ENCODE data around the gene ESR1.

ESR1 gene

GRCh38 chr6:151869345-151869744, 61.9 kb downstream of the ESR1 start:
- no peaks in the 10 kb centered on the region for H3K9me2 ChIP-seq (replicated peaks; ENCODE audit: control insufficient read depth, low read length)
- H3K79me2 ChIP-seq (ENCODE audit: control insufficient read depth, low read length) = no peaks in the 10 kb centered on the region
- H3K27me3 ChIP-seq (ENCODE audit: control insufficient read depth, low read length) = no peaks in the 10 kb centered on the region
- H3K27ac ChIP-seq (ENCODE audit: low read depth, low read length) = no peak overlapping the region
- no peak overlapping the region for H3K4me3 ChIP-seq (ENCODE audit: low read length)
- H3K36me3 ChIP-seq (ENCODE audit: control insufficient read depth, low read length) = no peaks in the 10 kb centered on the region
- H4K20me1 ChIP-seq (ENCODE audit: control insufficient read depth, insufficient read depth, low read depth, low read length) = no peaks in the 10 kb centered on the region
- H3K4me1 ChIP-seq (ENCODE audit: control insufficient read depth, low read length) = peaks cover 4% of the 10 kb centered on the region
- no peaks in the 10 kb centered on the region for H3K9me3 ChIP-seq (ENCODE audit: control insufficient read depth, insufficient read depth, low read length)
- H3K4me2 ChIP-seq (ENCODE audit: low read length) = no peak overlapping the region
- H3F3A ChIP-seq (ENCODE audit: control insufficient read depth, insufficient read depth) = no peaks in the 10 kb centered on the region
- TF ChIP-seq CTCF (IDR thresholded peaks at IDR 0.05; ENCODE audit: low read depth, low read length, poor library complexity, severe bottlenecking) (no peak), EZH2phosphoT487 (IDR thresholded peaks at IDR 0.05; ENCODE audit: borderline replicate concordance, low read length) (no peak)

DNA sequence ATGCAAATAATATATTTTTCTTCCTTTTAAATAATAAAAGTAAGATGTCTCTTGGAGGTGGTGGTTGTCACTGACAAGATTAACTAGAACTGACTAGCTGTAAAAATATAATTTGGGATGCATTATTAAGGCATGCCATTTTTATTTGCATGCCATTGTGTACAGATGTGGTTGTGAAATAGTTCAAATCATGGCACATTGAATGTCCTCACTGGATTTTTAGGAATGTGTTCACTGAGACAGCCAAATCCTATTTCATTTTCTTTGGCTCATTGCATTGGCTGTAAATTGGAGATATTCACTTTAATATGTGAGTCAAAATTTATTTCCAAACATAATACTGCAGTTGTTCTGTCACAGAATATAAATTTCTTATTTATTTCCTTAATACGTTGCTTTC, 62.3 kb downstream of the ESR1 start:
- H4K20me1 ChIP-seq (ENCODE audit: control insufficient read depth, insufficient read depth, low read depth, low read length) = no peaks in the 10 kb centered on the region
- no peak for TF ChIP-seq CTCF (IDR thresholded peaks at IDR 0.05; ENCODE audit: low read depth, low read length, poor library complexity, severe bottlenecking)
- TF ChIP-seq EZH2phosphoT487 (IDR thresholded peaks at IDR 0.05; ENCODE audit: borderline replicate concordance, low read length) = no peak
- peaks cover 4% of the 10 kb centered on the region for H3K4me1 ChIP-seq (ENCODE audit: control insufficient read depth, low read length)
- H3K36me3 ChIP-seq (ENCODE audit: control insufficient read depth, low read length) = no peaks in the 10 kb centered on the region
- no peak overlapping the region for H3K4me2 ChIP-seq (ENCODE audit: low read length)
- H3F3A ChIP-seq (ENCODE audit: control insufficient read depth, insufficient read depth) = no peaks in the 10 kb centered on the region
- no peak overlapping the region for H3K27ac ChIP-seq (ENCODE audit: low read depth, low read length)
- H3K79me2 ChIP-seq (ENCODE audit: control insufficient read depth, low read length) = no peaks in the 10 kb centered on the region
- no peak overlapping the region for H3K4me3 ChIP-seq (ENCODE audit: low read length)
- no peaks in the 10 kb centered on the region for H3K27me3 ChIP-seq (ENCODE audit: control insufficient read depth, low read length)
- no peaks in the 10 kb centered on the region for H3K9me2 ChIP-seq (replicated peaks; ENCODE audit: control insufficient read depth, low read length)
- no peaks in the 10 kb centered on the region for H3K9me3 ChIP-seq (ENCODE audit: control insufficient read depth, insufficient read depth, low read length)

DNA sequence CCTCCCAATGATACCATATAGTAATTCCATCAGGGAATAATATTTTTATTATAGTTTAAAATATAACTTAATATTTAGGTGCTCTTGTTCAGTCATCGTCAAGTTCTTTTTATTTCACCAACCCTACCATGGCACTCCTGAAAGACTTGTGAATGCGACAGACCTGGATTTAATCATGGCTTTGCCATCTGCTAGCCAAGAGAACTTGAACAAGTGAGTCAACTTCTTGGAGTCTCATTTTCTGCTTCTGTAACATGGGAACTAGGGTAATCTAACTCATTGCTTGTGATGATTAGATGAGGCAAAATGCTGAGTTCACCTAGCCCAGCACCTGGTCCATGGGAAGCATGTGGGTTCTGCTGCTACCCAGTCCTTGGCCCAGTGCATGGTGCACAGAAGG, 62.9 kb downstream of the ESR1 start:
- Histone ChIP-seq H3K9me2 (replicated peaks; ENCODE audit: control insufficient read depth, low read length) (no peaks in the 10 kb centered on the region), H4K20me1 (ENCODE audit: control insufficient read depth, insufficient read depth, low read depth, low read length) (no peaks in the 10 kb centered on the region), H3K27ac (ENCODE audit: low read depth, low read length) (no peak overlapping the region), H3K4me3 (ENCODE audit: low read length) (no peak overlapping the region), H3K36me3 (ENCODE audit: control insufficient read depth, low read length) (no peaks in the 10 kb centered on the region), H3K27me3 (ENCODE audit: control insufficient read depth, low read length) (no peaks in the 10 kb centered on the region), H3F3A (ENCODE audit: control insufficient read depth, insufficient read depth) (no peaks in the 10 kb centered on the region), H3K4me1 (ENCODE audit: control insufficient read depth, low read length) (peaks cover 4% of the 10 kb centered on the region), H3K9me3 (ENCODE audit: control insufficient read depth, insufficient read depth, low read length) (no peaks in the 10 kb centered on the region), H3K4me2 (ENCODE audit: low read length) (no peak overlapping the region), H3K79me2 (ENCODE audit: control insufficient read depth, low read length) (no peaks in the 10 kb centered on the region)
- TF ChIP-seq CTCF (IDR thresholded peaks at IDR 0.05; ENCODE audit: low read depth, low read length, poor library complexity, severe bottlenecking) (no peak), EZH2phosphoT487 (IDR thresholded peaks at IDR 0.05; ENCODE audit: borderline replicate concordance, low read length) (no peak)

GRCh38 chr6:151875524-151875923, 68.0 kb downstream of the ESR1 start:
- Histone ChIP-seq H3K27me3 (ENCODE audit: control insufficient read depth, low read length) (no peaks in the 10 kb centered on the region), H4K20me1 (ENCODE audit: control insufficient read depth, insufficient read depth, low read depth, low read length) (no peaks in the 10 kb centered on the region), H3K9me3 (ENCODE audit: control insufficient read depth, insufficient read depth, low read length) (no peaks in the 10 kb centered on the region), H3K27ac (ENCODE audit: low read depth, low read length) (no peak overlapping the region), H3K4me2 (ENCODE audit: low read length) (no peak overlapping the region), H3K36me3 (ENCODE audit: control insufficient read depth, low read length) (no peaks in the 10 kb centered on the region), H3K9me2 (replicated peaks; ENCODE audit: control insufficient read depth, low read length) (no peaks in the 10 kb centered on the region), H3K4me3 (ENCODE audit: low read length) (no peak overlapping the region), H3K79me2 (ENCODE audit: control insufficient read depth, low read length) (no peaks in the 10 kb centered on the region), H3K4me1 (ENCODE audit: control insufficient read depth, low read length) (no peaks in the 10 kb centered on the region), H3F3A (ENCODE audit: control insufficient read depth, insufficient read depth) (no peaks in the 10 kb centered on the region)
- TF ChIP-seq CTCF (IDR thresholded peaks at IDR 0.05; ENCODE audit: low read depth, low read length, poor library complexity, severe bottlenecking) (no peak), EZH2phosphoT487 (IDR thresholded peaks at IDR 0.05; ENCODE audit: borderline replicate concordance, low read length) (no peak)

Data from DOHH2 (cell line).